IMR-90 (cell line): ENCODE results near the gene SERPINA3. TPM values are rescaled to one million over a fixed set of nuclear protein-coding genes. Genes with fewer than 3 reads are reported as not detected.
A peak's percentile ranks its signal among the peaks of the same experiment; 100 is the strongest.

ENCODE experiments used
- ATAC-seq: fragments of 200-7000 bp; cut with Tn5 transposase; 2 replicates; pipeline ENCODE4 v1.9.1; 2020; ENCODE audit warnings: low read depth, mild to moderate bottlenecking, moderate library complexity
- BruUV-seq: library from RNA; stranded (reverse); fragments of 400-500 nt; replicated peaks from 2 replicates; lab custom pipeline; 2021; lab: Mats Ljungman, UMichigan
- CTCF ChIA-PET: fragments of 300-600 bp; formaldehyde crosslinking; extraction: SDS; loops from one replicate; lab custom pipeline; 2021; ENCODE audit warnings: antibody characterized with exemption; lab: Yijun Ruan, JAX
- POLR2A ChIA-PET: fragments of 300-600 bp; sonication (Branson Sonifier 250); formaldehyde crosslinking; loops from one replicate; lab custom pipeline; 2022; ENCODE audit warnings: antibody characterized with exemption; ENCODE audit not compliant: unreplicated experiment; lab: Charles Lee
- DNase-seq: peaks from one replicate; pipeline ENCODE4 v3.0.0; 2013
- H2AFZ ChIP-seq: replicated peaks from 2 replicates; pipeline ENCODE3; 2013; ENCODE audit warnings: low read length, mild to moderate bottlenecking; ENCODE audit not compliant: poor library complexity
- H2AK5ac ChIP-seq: 2 replicates; pipeline ENCODE4 v1.6.1; 2013; ENCODE audit warnings: low read depth, low read length, inconsistent platforms
- H2AK9ac ChIP-seq: replicated peaks from 2 replicates; pipeline ENCODE3; 2013; ENCODE audit warnings: mild to moderate bottlenecking, low read depth, low read length, moderate library complexity; ENCODE audit not compliant: poor library complexity
- H2BK120ac ChIP-seq: 2 replicates; pipeline ENCODE4 v1.6.1; 2013; ENCODE audit warnings: low read depth, low read length, inconsistent platforms
- H2BK15ac ChIP-seq: 3 replicates; pipeline ENCODE4 v1.6.1; 2013; ENCODE audit warnings: low read depth, low read length, inconsistent platforms
- H2BK20ac ChIP-seq: 2 replicates; pipeline ENCODE4 v1.6.1; 2013; ENCODE audit warnings: low read depth, mild to moderate bottlenecking, inconsistent platforms, low read length, moderate library complexity
- H2BK5ac ChIP-seq: 2 replicates; pipeline ENCODE4 v1.6.1; 2013; ENCODE audit warnings: mild to moderate bottlenecking, low read depth, low read length, inconsistent platforms; ENCODE audit not compliant: poor library complexity, severe bottlenecking
- H3K14ac ChIP-seq: replicated peaks from 2 replicates; pipeline ENCODE4 v1.6.1; 2013; ENCODE audit warnings: low read depth, low read length, inconsistent platforms
- H3K18ac ChIP-seq: 2 replicates; pipeline ENCODE4 v1.6.1; 2013; ENCODE audit warnings: low read depth, low read length, control low read depth
- H3K23ac ChIP-seq: 2 replicates; pipeline ENCODE4 v1.6.1; 2013; ENCODE audit warnings: low read depth, low read length, inconsistent platforms
- H3K27ac ChIP-seq: 2 replicates; pipeline ENCODE4 v1.5.1; 2013; ENCODE audit warnings: mild to moderate bottlenecking, control low read depth, low read length; ENCODE audit not compliant: insufficient read depth
- H3K27me3 ChIP-seq: 2 replicates; pipeline ENCODE4 v1.6.1; 2013; ENCODE audit warnings: low read length; ENCODE audit not compliant: control insufficient read depth, insufficient read depth
- H3K36me3 ChIP-seq: 2 replicates; pipeline ENCODE4 v1.6.1; 2013; ENCODE audit warnings: low read length, mixed read lengths; ENCODE audit not compliant: control insufficient read depth, insufficient read depth
- H3K4ac ChIP-seq: 2 replicates; pipeline ENCODE4 v1.6.1; 2013; ENCODE audit warnings: low read depth, low read length, inconsistent platforms
- H3K4me1 ChIP-seq: 2 replicates; pipeline ENCODE4 v1.6.1; 2013; ENCODE audit warnings: low read length, mixed read lengths; ENCODE audit not compliant: control insufficient read depth, insufficient read depth
- H3K4me2 ChIP-seq: 2 replicates; pipeline ENCODE4 v1.6.1; 2013; ENCODE audit warnings: low read depth, mild to moderate bottlenecking, control low read depth, low read length, moderate library complexity
- H3K4me3 ChIP-seq: 2 replicates; pipeline ENCODE4 v1.5.1; 2013; ENCODE audit warnings: low read depth, mild to moderate bottlenecking, control low read depth, low read length, moderate library complexity; ENCODE audit not compliant: insufficient read depth
- H3K56ac ChIP-seq: 2 replicates; pipeline ENCODE4 v1.6.1; 2013; ENCODE audit warnings: low read length, inconsistent platforms; ENCODE audit not compliant: insufficient read depth; ENCODE audit errors: extremely low read depth
- H3K79me1 ChIP-seq, 2 experiments: 2 replicates each; pipeline ENCODE4 v1.6.1; 2013; ENCODE audit warnings: low read length in 2 of 2, inconsistent platforms in 1 of 2, low read depth in 1 of 2
- H3K9ac ChIP-seq: 2 replicates; pipeline ENCODE4 v1.6.1; 2013; ENCODE audit warnings: low read depth, low read length, control low read depth
- H3K9me1 ChIP-seq: 2 replicates; pipeline ENCODE4 v1.6.1; 2013; ENCODE audit warnings: low read length, inconsistent platforms; ENCODE audit not compliant: insufficient read depth
- H3K9me3 ChIP-seq: 2 replicates; pipeline ENCODE4 v1.6.1; 2013; ENCODE audit warnings: low read length; ENCODE audit not compliant: control insufficient read depth, insufficient read depth
- H4K20me1 ChIP-seq: 2 replicates; pipeline ENCODE4 v1.6.1; 2013; ENCODE audit warnings: low read length, inconsistent platforms; ENCODE audit not compliant: insufficient read depth
- H4K5ac ChIP-seq: 2 replicates; pipeline ENCODE4 v1.6.1; 2013; ENCODE audit warnings: mild to moderate bottlenecking, low read depth, low read length, control low read depth
- H4K8ac ChIP-seq, 2 experiments: 2 replicates each; pipeline ENCODE4 v1.6.1; 2013; ENCODE audit warnings: low read depth in 2 of 2, low read length in 2 of 2, control low read depth in 1 of 2, inconsistent platforms in 1 of 2
- H4K91ac ChIP-seq: 2 replicates; pipeline ENCODE4 v1.6.1; 2013; ENCODE audit warnings: low read depth, low read length, inconsistent platforms; ENCODE audit not compliant: insufficient read depth
- BHLHE40 ChIP-seq: fragments of 150-350 bp; IDR thresholded peaks from 2 replicates; pipeline ENCODE4 v1.6.1; 2016; ENCODE audit warnings: mild to moderate bottlenecking, low read depth, low read length
- CEBPB ChIP-seq: IDR thresholded peaks from 2 replicates; pipeline ENCODE4 v1.6.1; 2012; ENCODE audit warnings: low read depth, low read length, improper control_type of control experiment
- CHD1 ChIP-seq: IDR thresholded peaks from 2 replicates; pipeline ENCODE4 v1.6.1; 2012; ENCODE audit warnings: low read depth, low read length, improper control_type of control experiment
- FOS ChIP-seq: fragments of 150-350 bp; IDR thresholded peaks from 2 replicates; pipeline ENCODE4 v1.6.1; 2016; ENCODE audit warnings: low read depth, low read length
- MAFK ChIP-seq: IDR thresholded peaks from 2 replicates; pipeline ENCODE4 v1.6.1; 2012; ENCODE audit warnings: low read depth, low read length, improper control_type of control experiment
- MAZ ChIP-seq: IDR thresholded peaks from 2 replicates; pipeline ENCODE4 v1.6.1; 2012; ENCODE audit warnings: low read depth, mild to moderate bottlenecking, low read length, improper control_type of control experiment, moderate library complexity, borderline replicate concordance
- MXI1 ChIP-seq: IDR thresholded peaks from 2 replicates; pipeline ENCODE4 v1.6.1; 2012; ENCODE audit warnings: low read depth, mild to moderate bottlenecking, low read length, moderate library complexity, borderline replicate concordance
- NFE2L2 ChIP-seq: fragments of 150-350 bp; IDR thresholded peaks from 2 replicates; pipeline ENCODE4 v1.6.1; 2016; ENCODE audit warnings: low read depth, mild to moderate bottlenecking, low read length
- POLR2A ChIP-seq: IDR thresholded peaks from 2 replicates; pipeline ENCODE4 v1.6.1; 2012; ENCODE audit warnings: mild to moderate bottlenecking, low read depth, low read length
- RAD21 ChIP-seq: IDR thresholded peaks from 2 replicates; pipeline ENCODE4 v1.6.1; 2012; ENCODE audit warnings: low read length, improper control_type of control experiment
- RCOR1 ChIP-seq: IDR thresholded peaks from 2 replicates; pipeline ENCODE4 v1.6.1; 2012; ENCODE audit warnings: mild to moderate bottlenecking, low read length, improper control_type of control experiment; ENCODE audit not compliant: insufficient replicate concordance
- RFX5 ChIP-seq: IDR thresholded peaks from 2 replicates; pipeline ENCODE4 v1.8.0; 2012; ENCODE audit warnings: low read depth, mild to moderate bottlenecking, low read length, moderate library complexity
- SMC3 ChIP-seq: fragments of 150-350 bp; IDR thresholded peaks from 2 replicates; pipeline ENCODE4 v1.6.1; 2016; ENCODE audit warnings: low read depth, mild to moderate bottlenecking, antibody characterized with exemption, low read length, moderate library complexity
- USF2 ChIP-seq: fragments of 150-350 bp; IDR thresholded peaks from 2 replicates; pipeline ENCODE4 v1.6.1; 2017; ENCODE audit warnings: mild to moderate bottlenecking, antibody characterized with exemption, low read length, low read depth
- WGBS, 2 experiments: methylation state at CpG; one replicate each; pipeline versions ENCODE4 v1.1.5 to v1.1.7; 2013; ENCODE audit warnings: missing lambda C conversion rate in 2 of 2; ENCODE audit not compliant: insufficient read length in 1 of 2; ENCODE audit errors: extremely low coverage in 2 of 2; 5-methylcytosine and 5-hydroxymethylcytosine counted together
- dilution Hi-C: fragments of 300-500 bp; cut with HindIII; formaldehyde crosslinking; loops from one replicate; pipeline ENCODE4 v1.14.3; 2018; ENCODE audit warnings: low sequenced_read_pairs; ENCODE audit not compliant: unreplicated experiment
- in situ Hi-C: fragments of 300-500 bp; cut with MboI; formaldehyde crosslinking; loops from 3 replicates; pipeline ENCODE4 v1.14.3; 2019; ENCODE audit warnings: low sequenced_read_pairs, inconsistent platforms, mixed read lengths
- intact Hi-C: fragments of 100-400 bp; cut with micrococcal nuclease; formaldehyde crosslinking; loops from 2 replicates; pipeline ENCODE4 v1.10.0; 2022
- polyA plus RNA-seq, 3 experiments: library from polyadenylated mRNA; depleted of rRNA; stranded (reverse); fragments of >200 nt; gene quantifications; 2 replicates each; pipeline ENCODE4 v1.2.3, GENCODE V29; 2012; ENCODE audit warnings: low replicate concordance in 1 of 3
- total RNA-seq: library from RNA; depleted of rRNA; stranded (reverse); fragments of >200 nt; gene quantifications from 2 replicates; pipeline ENCODE4 v1.2.3, GENCODE V29; 2012
- TF ChIP-seq, protein P1 (sequence below): conservative IDR thresholded peaks from 2 replicates; pipeline ENCODE4 v1.5.1; 2012; ENCODE audit warnings: mild to moderate bottlenecking, low read depth, low read length, improper control_type of control experiment
- TF ChIP-seq, protein P2 (sequence below): fragments of 150-350 bp; IDR thresholded peaks from 2 replicates; pipeline ENCODE4 v1.6.1; 2016; ENCODE audit warnings: low read depth, mild to moderate bottlenecking, low read length, moderate library complexity, borderline replicate concordance

Gene SERPINA3
- total and polyA plus RNA-seq, 2 of the 4 experiments (the other 2 are of a cell fraction): 0.36 to 0.48 TPM

- no peak overlapping the region for H3K4me3 ChIP-seq
- ATAC-seq (no peak), DNase-seq (no peak)
- no peak overlapping the region for H2AK9ac ChIP-seq
- no peaks in the 10 kb centered on the region for H3K9me1 ChIP-seq
- H2BK15ac ChIP-seq: no peak overlapping the region
- no peak overlapping the region for H3K4me2 ChIP-seq
- no peak overlapping the region for H2AK5ac ChIP-seq
- H4K20me1 ChIP-seq: no peaks in the 10 kb centered on the region
- dilution Hi-C loops: no loop called here
- H4K91ac ChIP-seq: no peak overlapping the region
- no peaks in the 10 kb centered on the region for H3K27me3 ChIP-seq
- TF ChIP-seq FOS (no peak), MAZ (no peak), USF2 (no peak), CHD1 (no peak), RFX5 (no peak), SMC3 (no peak), CEBPB (no peak), MAFK (no peak), MXI1 (no peak), RAD21 (no peak), POLR2A (no peak), BHLHE40 (no peak), NFE2L2 (no peak), RCOR1 (no peak)
- TF ChIP-seq, protein P1, sequence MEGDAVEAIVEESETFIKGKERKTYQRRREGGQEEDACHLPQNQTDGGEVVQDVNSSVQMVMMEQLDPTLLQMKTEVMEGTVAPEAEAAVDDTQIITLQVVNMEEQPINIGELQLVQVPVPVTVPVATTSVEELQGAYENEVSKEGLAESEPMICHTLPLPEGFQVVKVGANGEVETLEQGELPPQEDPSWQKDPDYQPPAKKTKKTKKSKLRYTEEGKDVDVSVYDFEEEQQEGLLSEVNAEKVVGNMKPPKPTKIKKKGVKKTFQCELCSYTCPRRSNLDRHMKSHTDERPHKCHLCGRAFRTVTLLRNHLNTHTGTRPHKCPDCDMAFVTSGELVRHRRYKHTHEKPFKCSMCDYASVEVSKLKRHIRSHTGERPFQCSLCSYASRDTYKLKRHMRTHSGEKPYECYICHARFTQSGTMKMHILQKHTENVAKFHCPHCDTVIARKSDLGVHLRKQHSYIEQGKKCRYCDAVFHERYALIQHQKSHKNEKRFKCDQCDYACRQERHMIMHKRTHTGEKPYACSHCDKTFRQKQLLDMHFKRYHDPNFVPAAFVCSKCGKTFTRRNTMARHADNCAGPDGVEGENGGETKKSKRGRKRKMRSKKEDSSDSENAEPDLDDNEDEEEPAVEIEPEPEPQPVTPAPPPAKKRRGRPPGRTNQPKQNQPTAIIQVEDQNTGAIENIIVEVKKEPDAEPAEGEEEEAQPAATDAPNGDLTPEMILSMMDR: no peak
- TF ChIP-seq, protein P2, sequence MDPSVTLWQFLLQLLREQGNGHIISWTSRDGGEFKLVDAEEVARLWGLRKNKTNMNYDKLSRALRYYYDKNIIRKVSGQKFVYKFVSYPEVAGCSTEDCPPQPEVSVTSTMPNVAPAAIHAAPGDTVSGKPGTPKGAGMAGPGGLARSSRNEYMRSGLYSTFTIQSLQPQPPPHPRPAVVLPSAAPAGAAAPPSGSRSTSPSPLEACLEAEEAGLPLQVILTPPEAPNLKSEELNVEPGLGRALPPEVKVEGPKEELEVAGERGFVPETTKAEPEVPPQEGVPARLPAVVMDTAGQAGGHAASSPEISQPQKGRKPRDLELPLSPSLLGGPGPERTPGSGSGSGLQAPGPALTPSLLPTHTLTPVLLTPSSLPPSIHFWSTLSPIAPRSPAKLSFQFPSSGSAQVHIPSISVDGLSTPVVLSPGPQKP: no peak
- no peak overlapping the region for H3K18ac ChIP-seq
- in situ Hi-C loops: no loop called here
- CTCF ChIA-PET: no interaction called here
- H2BK5ac ChIP-seq: no peak overlapping the region
- H3K79me1 ChIP-seq: no peaks in the 10 kb centered on the region
- H3K14ac ChIP-seq: no peak overlapping the region
- H3K23ac ChIP-seq: no peak overlapping the region
- intact Hi-C loops: no loop called here
- peaks cover 2% of the 10 kb centered on the region; the same call in 1 of the 2 replicates for H3K4me1 ChIP-seq
- POLR2A ChIA-PET: no interaction called here
- no TSS peak for BruUV-seq
- no peak overlapping the region for H3K9ac ChIP-seq
- H3K36me3 ChIP-seq: no peaks in the 10 kb centered on the region
- H3K4ac ChIP-seq: no peak overlapping the region
- no peak overlapping the region for H4K8ac ChIP-seq
- 86% methylated on average over 5 of the region's 11 CpGs; no CpG with 5 or more reads in 1 of the 2 experiments for whole genome bisulfite sequencing, 2 experiments
- H3K56ac ChIP-seq: no peak overlapping the region
- no peak overlapping the region for H3K27ac ChIP-seq
- H2BK20ac ChIP-seq: no peak overlapping the region
- H4K5ac ChIP-seq: no peak overlapping the region
- H2BK120ac ChIP-seq: no peak overlapping the region
- H2AFZ ChIP-seq: peak overlapping the region; percentile 56
- H3K9me3 ChIP-seq: no peaks in the 10 kb centered on the region
These were observed 51.9 kb downstream of the SERPINA3 start for GRCh38 chr14:94663965-94664704.
